Measurements from ENCODE around the gene CAMK1D.

CAMK1D gene

GRCh38 chr10:12391206-12391605 lies 41.9 kb downstream of the CAMK1D start:
- no peak for DNase-seq (ENCODE audit: low read depth)
- TF ChIP-seq CTCF (IDR thresholded peaks at IDR 0.05; ENCODE audit: insufficient read depth, low read depth, low read length, missing control alignments), result no peak
- no peak overlapping the region for H3K4me3 ChIP-seq (ENCODE audit: low read depth, low read length)

GRCh38 chr10:12393831-12394230 lies 44.5 kb downstream of the CAMK1D start:
- TF ChIP-seq CTCF (IDR thresholded peaks at IDR 0.05; ENCODE audit: insufficient read depth, low read depth, low read length, missing control alignments), result no peak
- no peak overlapping the region for H3K4me3 ChIP-seq (ENCODE audit: low read depth, low read length)
- DNase-seq (ENCODE audit: low read depth), result no peak

- no peak for DNase-seq (ENCODE audit: low read depth)
- H3K4me3 ChIP-seq (ENCODE audit: low read depth, low read length), result no peak overlapping the region
- no peak for TF ChIP-seq CTCF (IDR thresholded peaks at IDR 0.05; ENCODE audit: insufficient read depth, low read depth, low read length, missing control alignments)
These were observed 45.1 kb downstream of the CAMK1D start for GRCh38 chr10:12394241-12395033.

- no peak overlapping the region for H3K4me3 ChIP-seq (ENCODE audit: low read depth, low read length)
- DNase-seq (ENCODE audit: low read depth), result no peak
- no peak for TF ChIP-seq CTCF (IDR thresholded peaks at IDR 0.05; ENCODE audit: insufficient read depth, low read depth, low read length, missing control alignments)
These were observed 46.7 kb downstream of the CAMK1D start for GRCh38 chr10:12396093-12396492.

- DNase-seq (ENCODE audit: low read depth), result no peak
- TF ChIP-seq CTCF (IDR thresholded peaks at IDR 0.05; ENCODE audit: insufficient read depth, low read depth, low read length, missing control alignments), result no peak
These were observed 47.2 kb downstream of the CAMK1D start for GRCh38 chr10:12396567-12396966.

GRCh38 chr10:12397147-12397896 lies 48.0 kb downstream of the CAMK1D start:
- no peak overlapping the region for H3K4me3 ChIP-seq (ENCODE audit: low read depth, low read length)
- no peak for TF ChIP-seq CTCF (IDR thresholded peaks at IDR 0.05; ENCODE audit: insufficient read depth, low read depth, low read length, missing control alignments)
- no peak for DNase-seq (ENCODE audit: low read depth)

More at GRCh38 chr10:12396567-12396966, 47.2 kb downstream of the CAMK1D start:
- no peak overlapping the region for H3K4me3 ChIP-seq (ENCODE audit: low read depth, low read length)
